Measurements from ENCODE around the gene MAP4K5. TPM values are rescaled to one million over a fixed set of nuclear protein-coding genes. Genes with fewer than 3 reads are reported as not detected.

Gene MAP4K5
- total RNA-seq, 4 donors from 2014 or later = 73.6 to 143 (median 124) TPM

GRCh38 chr14:50375760-50376159, 156.6 kb downstream of the MAP4K5 start:
- 90 to 93% methylated on average over 5 of the region's 5 CpGs for WGBS, 2 donors
- H3K4me3 ChIP-seq = no peak overlapping the region
- H3K27ac ChIP-seq = no peak overlapping the region
- H3K27me3 ChIP-seq = no peaks in the 10 kb centered on the region
- no peak for TF ChIP-seq POLR2A (IDR thresholded peaks at IDR 0.05)
- TF ChIP-seq, protein P1, sequence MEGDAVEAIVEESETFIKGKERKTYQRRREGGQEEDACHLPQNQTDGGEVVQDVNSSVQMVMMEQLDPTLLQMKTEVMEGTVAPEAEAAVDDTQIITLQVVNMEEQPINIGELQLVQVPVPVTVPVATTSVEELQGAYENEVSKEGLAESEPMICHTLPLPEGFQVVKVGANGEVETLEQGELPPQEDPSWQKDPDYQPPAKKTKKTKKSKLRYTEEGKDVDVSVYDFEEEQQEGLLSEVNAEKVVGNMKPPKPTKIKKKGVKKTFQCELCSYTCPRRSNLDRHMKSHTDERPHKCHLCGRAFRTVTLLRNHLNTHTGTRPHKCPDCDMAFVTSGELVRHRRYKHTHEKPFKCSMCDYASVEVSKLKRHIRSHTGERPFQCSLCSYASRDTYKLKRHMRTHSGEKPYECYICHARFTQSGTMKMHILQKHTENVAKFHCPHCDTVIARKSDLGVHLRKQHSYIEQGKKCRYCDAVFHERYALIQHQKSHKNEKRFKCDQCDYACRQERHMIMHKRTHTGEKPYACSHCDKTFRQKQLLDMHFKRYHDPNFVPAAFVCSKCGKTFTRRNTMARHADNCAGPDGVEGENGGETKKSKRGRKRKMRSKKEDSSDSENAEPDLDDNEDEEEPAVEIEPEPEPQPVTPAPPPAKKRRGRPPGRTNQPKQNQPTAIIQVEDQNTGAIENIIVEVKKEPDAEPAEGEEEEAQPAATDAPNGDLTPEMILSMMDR (IDR thresholded peaks at IDR 0.05) = no peak
- no peaks in the 10 kb centered on the region for H3K36me3 ChIP-seq
- H3K9me3 ChIP-seq = no peaks in the 10 kb centered on the region
- intact Hi-C loops (cut with DNase I) = no loop called here
- no peak for DNase-seq
- no peaks in the 10 kb centered on the region for H3K4me1 ChIP-seq

DNA sequence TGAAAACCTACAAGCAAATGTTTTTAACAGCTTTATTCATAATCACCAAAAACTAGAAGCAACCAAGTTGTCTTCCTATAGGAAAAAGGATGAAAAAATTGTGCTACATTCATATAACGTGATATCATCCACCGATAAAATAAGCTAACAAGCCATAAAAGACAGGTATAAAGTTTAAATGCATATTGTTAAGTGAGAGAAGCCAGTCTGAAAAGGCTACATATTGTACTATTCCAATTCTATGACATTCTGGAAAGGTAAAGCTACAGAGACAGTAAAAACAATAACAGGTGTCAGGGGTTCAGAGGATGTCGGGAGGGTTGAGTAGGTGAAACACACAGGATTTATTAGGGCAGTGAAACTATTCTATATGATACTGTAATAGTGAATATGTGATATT, 158.4 kb downstream of the MAP4K5 start:
- no peaks in the 10 kb centered on the region for H3K4me1 ChIP-seq
- TF ChIP-seq, protein P1 (IDR thresholded peaks at IDR 0.05) = no peak
- no peak for TF ChIP-seq POLR2A (IDR thresholded peaks at IDR 0.05)
- no peak for DNase-seq
- H3K27ac ChIP-seq = no peak overlapping the region
- WGBS, 2 donors = 74 to 93% methylated on average over 3 of the region's 3 CpGs
- intact Hi-C loops (cut with DNase I) = no loop called here
- H3K27me3 ChIP-seq = no peaks in the 10 kb centered on the region
- H3K4me3 ChIP-seq = no peak overlapping the region
- H3K36me3 ChIP-seq = no peaks in the 10 kb centered on the region
- H3K9me3 ChIP-seq = no peaks in the 10 kb centered on the region

- no peaks in the 10 kb centered on the region for H3K36me3 ChIP-seq
- intact Hi-C loops (cut with DNase I) = no loop called here
- H3K4me3 ChIP-seq = no peak overlapping the region
- no peaks in the 10 kb centered on the region for H3K9me3 ChIP-seq
- H3K27ac ChIP-seq = no peak overlapping the region
- no peaks in the 10 kb centered on the region for H3K27me3 ChIP-seq
- 100% methylated on average over 1 to 2 of the region's 4 CpGs for WGBS, 2 donors
- DNase-seq = no peak
- no peak for TF ChIP-seq POLR2A (IDR thresholded peaks at IDR 0.05)
- TF ChIP-seq, protein P1 (IDR thresholded peaks at IDR 0.05) = no peak
- H3K4me1 ChIP-seq = peaks cover 0 to under 1% (median 0%) of the 10 kb centered on the region in 3 donors
Measured at GRCh38 chr14:50371546-50371945, 160.8 kb downstream of the MAP4K5 start.

Small RNA genes within 50 kb of the gene (small RNA-seq; reads per million reads assigned to genes)
- 0 reads per million in 4 donors for gene RF00019
- 0 reads per million in 4 donors for gene SNRPGP1

Other genes starting within 250 kb of the MAP4K5 start
- 10 to 100 TPM in 2 of 4 donors, 1 to 10 TPM in 2; 6.5 to 14.2 (median 9.3) TPM for gene L2HGDH, start 220.3 kb downstream of the MAP4K5 start, total RNA-seq
- 10 to 100 TPM; 13.4 to 21.7 (median 16.6) TPM for gene DMAC2L, start 220.2 kb downstream of the MAP4K5 start, total RNA-seq
- gene CDKL1, start 135.7 kb downstream of the MAP4K5 start, total RNA-seq = 10 to 100 TPM in 3 of 4 donors, 1 to 10 TPM in 1; 2.9 to 16.6 (median 11.5) TPM
- 1 to 10 TPM; 3.3 to 7.3 (median 6.0) TPM for gene ATL1, start 27.6 kb upstream of the MAP4K5 start, total RNA-seq
- gene SAV1, start 135.7 kb upstream of the MAP4K5 start, total RNA-seq = 10 to 100 TPM; 13.5 to 25.0 (median 19.2) TPM

All from esophagus squamous epithelium (tissue), 5 donors.